COLO829 (cell line): ENCODE results near the gene UBAC2.
"Not testable (repeated sequence)": the region's sequence is repeated elsewhere in the genome, so short reads cannot be mapped to it uniquely, and the experiment has no call there.

Experiments used
- DNase-seq: peaks from one replicate; pipeline ENCODE4 v3.0.0; 2012; ENCODE audit warnings: low spot score

Gene UBAC2

GRCh38 chr13:99249178-99249577 is 48.5 kb downstream of the UBAC2 start:
- DNase-seq: not testable (repeated sequence)

DNA sequence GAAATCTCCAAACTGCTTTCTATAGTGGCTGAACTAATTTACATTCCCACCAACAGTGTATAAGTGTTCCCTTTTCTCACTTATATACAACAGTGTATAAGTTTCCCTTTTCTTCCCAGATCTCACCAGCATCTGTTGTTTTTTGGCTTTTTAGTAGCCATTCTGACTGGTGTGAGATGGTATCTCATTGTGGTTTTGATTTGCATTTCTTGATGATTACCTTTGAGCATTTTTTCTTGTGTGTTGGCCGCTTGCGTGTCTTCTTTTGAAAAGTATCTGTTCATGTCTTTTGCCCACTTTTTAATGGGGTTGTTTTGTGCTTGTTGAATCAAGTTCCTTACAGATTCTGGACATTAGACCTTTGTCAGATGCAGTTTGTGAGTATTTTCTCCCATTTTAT is 49.0 kb downstream of the UBAC2 start:
- DNase-seq: not testable (repeated sequence)

GRCh38 chr13:99250982-99251825 is 50.5 kb downstream of the UBAC2 start:
- DNase-seq: no peak

- DNase-seq: no peak
Measured at GRCh38 chr13:99251921-99252320, 51.3 kb downstream of the UBAC2 start.

- DNase-seq: no peak
Measured at GRCh38 chr13:99254830-99255229, 54.2 kb downstream of the UBAC2 start.

DNA sequence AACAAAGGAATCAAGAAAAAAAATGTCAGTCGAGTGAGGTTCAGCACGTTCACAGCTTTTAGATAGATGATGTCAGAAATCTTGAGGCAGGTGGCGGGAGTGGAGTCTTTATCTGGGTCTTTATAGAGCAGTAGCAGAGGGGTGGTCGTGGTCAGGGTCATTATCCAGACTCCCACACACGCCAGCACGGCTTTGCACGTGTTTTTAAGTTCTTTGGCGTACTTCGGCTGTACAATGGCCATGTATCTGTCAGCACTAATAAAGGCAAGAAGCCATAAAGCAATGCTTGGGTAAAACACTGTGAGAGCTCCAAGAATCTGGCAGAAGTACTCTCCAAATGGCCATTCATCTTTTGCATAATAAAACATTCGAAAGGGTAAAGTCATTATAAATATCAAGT is 54.6 kb downstream of the UBAC2 start:
- DNase-seq: no peak

DNA sequence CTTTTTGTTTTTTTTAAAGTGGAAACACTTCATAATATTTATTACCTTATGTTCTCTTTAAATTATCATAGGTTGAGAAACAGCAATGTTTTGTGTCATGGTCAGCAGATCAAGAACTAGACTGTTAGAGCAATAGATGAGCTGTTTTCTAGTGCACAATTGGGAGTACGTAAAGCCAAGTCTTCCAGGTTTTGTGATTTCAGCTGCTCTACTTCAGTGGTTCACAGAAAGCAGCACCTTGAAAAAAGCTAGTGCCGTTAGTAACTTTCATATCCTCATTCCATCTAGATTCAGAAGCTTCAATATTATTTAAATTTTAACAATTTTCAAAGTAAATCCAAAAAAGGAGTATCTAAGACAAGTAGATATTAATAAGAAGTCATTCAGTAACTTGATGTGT is 55.6 kb downstream of the UBAC2 start:
- no peak for DNase-seq

DNA sequence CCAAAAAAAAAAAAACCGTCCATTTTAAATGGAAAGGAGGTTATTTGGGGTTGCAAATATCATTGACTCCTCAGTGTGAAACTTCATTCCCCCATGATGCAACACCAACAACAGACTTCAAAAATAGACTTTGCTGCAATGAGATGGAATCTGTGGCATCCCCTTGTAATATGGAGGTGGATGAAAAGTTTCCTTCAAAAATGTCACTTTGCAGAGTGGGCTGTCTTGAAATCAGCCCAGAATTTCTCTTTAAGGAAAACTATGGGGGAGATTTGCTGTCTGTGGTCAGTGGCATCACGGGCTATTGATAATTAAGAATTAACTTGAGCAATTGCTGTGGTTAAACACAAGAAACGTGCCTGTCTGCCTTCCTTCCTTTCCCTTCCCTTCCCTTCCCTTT is 56.1 kb downstream of the UBAC2 start:
- no peak for DNase-seq

DNA sequence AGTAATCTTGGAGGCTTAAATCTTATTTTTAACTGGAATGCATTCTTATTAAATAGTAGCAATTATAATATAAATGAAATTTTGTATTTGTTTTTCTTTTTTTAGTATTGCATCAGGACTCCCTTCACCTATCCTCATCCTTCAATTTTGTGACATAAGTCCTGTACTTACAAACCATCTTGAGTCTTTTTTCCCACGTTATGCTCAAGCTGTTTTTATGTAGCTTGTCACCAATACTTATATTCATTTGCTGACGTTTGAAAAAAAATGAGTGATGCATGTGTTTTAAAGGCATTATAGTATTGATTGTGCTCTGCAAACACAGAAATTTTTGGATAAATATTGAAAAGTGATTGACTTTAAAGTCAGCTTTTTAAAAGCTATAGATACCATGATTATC is 56.6 kb downstream of the UBAC2 start:
- DNase-seq: no peak

DNA sequence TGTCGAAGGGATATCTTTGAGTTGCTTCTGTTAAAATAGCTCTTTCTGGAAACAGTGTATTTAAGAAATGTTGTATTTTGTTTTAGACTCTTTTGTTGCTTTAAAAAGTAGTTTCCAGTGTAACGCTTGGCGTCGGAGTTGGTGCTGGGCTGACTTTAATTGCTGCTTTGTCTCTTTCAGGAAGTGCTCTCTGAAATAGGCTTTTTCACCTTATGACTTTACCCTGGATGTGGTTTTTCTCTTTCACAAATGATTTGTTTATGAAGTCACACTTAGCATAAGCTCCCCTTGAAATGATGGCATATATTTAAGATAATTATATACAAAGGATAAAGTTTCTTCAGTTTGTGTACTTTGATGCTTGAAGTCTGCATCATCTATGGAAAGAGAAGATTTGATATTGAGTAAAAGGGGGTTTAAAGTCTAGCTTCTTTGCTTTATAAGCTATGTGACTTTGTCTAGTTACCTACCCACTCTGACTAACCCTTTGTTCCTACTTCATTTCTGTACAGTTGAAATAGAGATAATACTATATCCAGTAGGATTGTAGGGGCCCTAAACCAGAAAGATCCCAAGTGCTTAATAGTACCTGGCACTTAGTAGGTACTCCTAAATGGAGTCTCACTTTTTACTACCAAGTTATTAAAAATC is 57.7 kb downstream of the UBAC2 start, which contains the start of gene GPR18:
GPR18 (minus strand) TSS at position 170 of the 651 bp plus-strand sequence. CDS start 2,507 bp downstream, outside the sequence.
- DNase-seq: peak; percentile 36

DNA sequence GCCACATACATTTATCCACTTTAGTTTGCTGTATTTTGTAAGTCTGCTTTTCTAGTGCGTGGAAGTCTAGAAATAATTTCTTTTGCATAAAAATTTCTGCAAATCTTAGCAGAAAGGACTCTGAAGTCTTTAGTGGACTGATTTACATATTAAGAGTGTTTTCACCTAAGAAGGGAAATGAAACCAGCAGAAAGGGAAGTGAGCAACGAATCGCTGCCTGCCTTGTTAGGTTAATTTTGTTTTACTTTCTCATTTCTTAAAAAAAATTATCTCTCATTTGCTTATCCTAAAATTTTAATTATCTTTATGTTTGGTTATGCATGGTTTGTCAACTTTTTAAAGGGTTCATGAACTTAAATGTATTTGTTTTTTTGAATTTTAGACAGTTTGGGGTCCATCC is 58.3 kb downstream of the UBAC2 start:
- DNase-seq: no peak

DNA sequence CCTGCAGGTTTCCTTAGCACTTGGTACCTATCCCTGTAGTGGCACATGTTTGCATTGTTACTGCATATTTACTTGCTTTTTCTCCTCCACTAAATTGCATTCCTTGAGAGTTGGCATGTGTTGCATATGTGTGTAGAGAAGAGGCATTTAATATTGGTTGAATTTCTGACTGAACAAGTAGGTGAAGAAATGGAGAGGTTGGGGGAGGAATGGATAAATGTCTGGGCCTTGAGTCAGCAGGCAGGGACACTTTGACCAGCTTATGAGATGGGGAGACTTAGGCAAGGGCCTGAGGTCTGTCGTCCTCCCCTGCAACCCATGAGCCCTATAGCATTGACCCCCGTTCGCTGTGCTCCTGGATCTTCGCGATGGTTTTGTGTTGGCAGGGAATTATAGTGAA is 59.6 kb downstream of the UBAC2 start:
- DNase-seq: no peak

- DNase-seq: no peak
Measured at GRCh38 chr13:99261059-99261458, 60.4 kb downstream of the UBAC2 start.

GRCh38 chr13:99263126-99263785 is 62.6 kb downstream of the UBAC2 start:
- no peak for DNase-seq

DNA sequence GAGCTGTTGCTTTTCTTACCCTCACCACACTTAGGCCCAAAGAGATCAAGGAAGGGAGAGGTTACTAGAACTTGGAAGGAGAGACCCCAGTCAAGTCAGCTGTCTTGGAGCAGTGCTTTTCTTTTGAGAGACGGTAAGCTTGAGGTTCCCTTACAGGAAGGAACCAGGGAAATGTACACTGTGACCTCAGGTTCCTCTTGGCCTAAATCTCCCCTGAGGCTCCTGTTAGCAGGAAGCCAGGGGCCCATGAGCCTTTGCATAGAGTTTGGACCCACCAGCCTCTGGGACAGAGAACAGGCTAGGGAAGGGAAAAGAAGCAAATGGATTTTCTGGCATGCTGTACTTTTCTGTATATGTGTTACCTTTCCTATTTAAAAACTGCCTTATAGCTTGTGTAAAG is 63.4 kb downstream of the UBAC2 start:
- no peak for DNase-seq

DNA sequence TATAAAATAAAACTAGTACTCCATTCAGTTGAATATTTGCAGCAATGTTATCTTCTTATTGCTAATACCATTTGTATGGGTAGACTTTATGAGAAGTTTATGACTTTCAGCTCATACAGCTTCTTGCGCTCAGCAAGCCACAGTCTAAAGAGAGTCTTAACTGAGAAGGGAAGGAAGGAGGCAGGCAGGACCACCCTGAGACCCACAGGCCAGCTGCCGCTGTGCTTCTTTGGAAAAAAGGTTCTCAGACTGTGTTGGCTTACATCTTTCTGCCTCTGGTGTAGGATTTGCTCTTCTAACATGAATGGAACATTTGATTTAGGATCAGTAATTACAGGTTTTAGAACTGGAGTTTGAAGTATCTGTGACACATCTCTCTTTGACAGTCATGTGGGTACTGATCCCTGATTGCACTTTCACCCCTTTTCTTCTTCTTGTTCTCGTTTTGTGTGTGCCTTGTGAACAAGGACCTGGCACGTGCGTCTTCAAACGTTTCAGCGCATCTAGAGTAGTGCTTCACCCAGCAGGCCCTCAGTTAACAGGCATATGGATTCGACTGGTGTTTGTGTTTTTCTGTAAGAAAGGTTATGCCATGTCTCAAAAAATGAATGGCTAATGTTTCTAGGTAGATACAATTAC is 64.6 kb downstream of the UBAC2 start:
- no peak for DNase-seq

GRCh38 chr13:99265821-99266426 is 65.3 kb downstream of the UBAC2 start:
- peak; percentile 64 for DNase-seq

- no peak for DNase-seq
Measured at GRCh38 chr13:99266827-99267226, 66.2 kb downstream of the UBAC2 start.

DNA sequence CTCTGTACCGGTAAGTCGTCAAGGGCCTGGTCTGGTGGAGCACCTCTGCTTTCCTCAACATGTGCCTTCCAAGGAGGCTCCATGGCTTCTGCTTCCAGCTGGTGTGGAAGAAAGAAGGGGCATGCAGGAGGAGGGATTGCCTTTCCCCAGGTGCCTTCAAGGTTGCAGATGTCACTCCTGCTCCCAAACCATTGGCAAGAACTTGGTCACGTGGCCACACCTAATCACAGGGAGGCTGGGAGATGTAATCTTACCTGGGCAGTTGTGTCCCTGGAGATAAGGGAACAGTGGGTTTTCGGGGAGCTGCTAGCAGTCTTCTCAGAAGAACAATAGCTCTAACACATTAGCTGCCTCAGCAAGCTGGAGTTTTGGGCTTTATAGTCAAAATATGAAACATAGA is 67.3 kb downstream of the UBAC2 start:
- DNase-seq: no peak

DNA sequence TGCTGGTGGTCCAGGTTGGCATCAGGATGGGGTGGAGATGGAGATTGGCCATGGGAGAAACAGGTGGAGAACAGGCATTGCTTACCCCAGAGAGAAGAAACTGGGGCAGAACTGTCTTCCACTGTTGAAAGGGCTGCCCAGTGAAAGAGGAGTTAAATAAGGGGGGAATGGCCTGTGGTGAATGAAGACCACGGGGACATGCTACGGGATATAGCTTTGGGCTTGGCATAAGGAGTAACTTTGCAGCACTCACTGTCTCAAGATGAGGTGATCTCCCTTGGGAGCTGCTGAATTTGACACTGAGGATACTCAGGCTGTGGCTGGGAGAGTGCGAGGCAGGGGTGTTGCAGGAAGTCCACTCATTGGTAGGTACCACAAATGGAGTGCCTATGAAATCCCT is 68.2 kb downstream of the UBAC2 start:
- no peak for DNase-seq

DNA sequence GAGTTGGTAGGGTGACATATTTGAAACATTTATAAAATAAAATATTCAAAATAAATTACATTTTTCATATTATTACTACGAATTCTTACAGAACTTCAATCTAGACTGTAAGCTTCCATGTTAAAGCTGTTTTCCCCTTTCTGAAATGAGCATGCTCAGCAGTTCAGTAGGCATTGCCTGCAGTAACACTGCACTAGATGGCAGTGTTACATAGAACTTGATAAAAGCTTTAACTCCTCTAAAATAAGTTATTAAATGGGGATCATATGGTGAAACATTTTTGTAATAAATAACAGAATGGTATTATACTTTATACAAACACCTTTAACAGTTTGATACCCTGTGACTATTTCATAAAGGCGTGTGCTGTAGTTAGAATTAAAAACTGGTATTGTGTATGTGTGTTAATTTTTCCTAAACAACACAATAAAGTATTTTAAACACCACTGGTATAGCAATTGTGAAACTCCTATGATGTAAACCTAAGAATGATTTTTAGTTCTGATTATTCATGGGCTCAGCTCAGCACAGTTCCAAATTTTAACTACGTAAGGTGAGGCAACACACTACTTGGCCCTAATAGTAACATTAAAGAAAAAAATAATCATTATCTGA is 69.1 kb downstream of the UBAC2 start:
- no peak for DNase-seq

GRCh38 chr13:99270518-99270917 is 69.9 kb downstream of the UBAC2 start:
- DNase-seq: no peak
